ENCODE measurements around the gene C2CD3. TPM values are rescaled to one million over a fixed set of nuclear protein-coding genes. Genes with fewer than 3 reads are reported as not detected.

C2CD3 gene
- total and polyA plus RNA-seq, 2 donors (not counting 1 experiment from before 2014, with no cell fraction given) = 5.8 to 8.3 TPM

- no peak overlapping the region for H3K9ac ChIP-seq (ENCODE audit: insufficient read depth, low read length)
- H3K36me3 ChIP-seq (ENCODE audit: control insufficient read depth, insufficient read depth, low read length) = no peaks in the 10 kb centered on the region
- no peak overlapping the region for H3K27ac ChIP-seq (ENCODE audit: insufficient read depth, low read length)
- H2AFZ ChIP-seq (ENCODE audit: low read length) = no peak overlapping the region
- H3K9me3 ChIP-seq (ENCODE audit: control insufficient read depth, insufficient read depth, low read depth, low read length) = no peaks in the 10 kb centered on the region
- DNase-seq (ENCODE audit: low read depth in 2 of 2) = no peak
- H3K27me3 ChIP-seq (ENCODE audit: control insufficient read depth, insufficient read depth, low read length) = no peaks in the 10 kb centered on the region
- H3K4me2 ChIP-seq (ENCODE audit: extremely low read depth, insufficient read depth, low read length) = no peak overlapping the region
- H3K4me3 ChIP-seq (replicated peaks in 1 of 4; ENCODE audit: control extremely low read depth in 1 of 4, insufficient read depth in 1 of 4, low read depth in 3 of 4, low read length in 4 of 4) = no peak overlapping the region
- TF ChIP-seq CTCF (conservative IDR thresholded peaks at IDR 0.05 in 1 of 2, IDR thresholded peaks at IDR 0.05 in 1 of 2; ENCODE audit: low read depth in 1 of 2, low read length in 2 of 2) = no peak
- no peak for TF ChIP-seq EZH2 (IDR thresholded peaks at IDR 0.05; ENCODE audit: low read length, missing control alignments)
- peaks cover 2% of the 10 kb centered on the region for H3K4me1 ChIP-seq (ENCODE audit: control insufficient read depth, extremely low read depth, insufficient read depth, low read length)
- H4K20me1 ChIP-seq (ENCODE audit: control insufficient read depth, extremely low read depth, insufficient read depth, low read length) = no peaks in the 10 kb centered on the region
- no peaks in the 10 kb centered on the region for H3K79me2 ChIP-seq (ENCODE audit: control insufficient read depth, insufficient read depth, low read length)
Observed at GRCh38 chr11:73968356-73968966, 202.3 kb downstream of the C2CD3 start.

- H3K4me2 ChIP-seq (ENCODE audit: extremely low read depth, insufficient read depth, low read length) = no peak overlapping the region
- H3K27ac ChIP-seq (ENCODE audit: insufficient read depth, low read length) = no peak overlapping the region
- no peaks in the 10 kb centered on the region for H3K27me3 ChIP-seq (ENCODE audit: control insufficient read depth, insufficient read depth, low read length)
- no peaks in the 10 kb centered on the region for H3K9me3 ChIP-seq (ENCODE audit: control insufficient read depth, insufficient read depth, low read depth, low read length)
- no peak overlapping the region for H3K4me3 ChIP-seq (replicated peaks in 1 of 4; ENCODE audit: control extremely low read depth in 1 of 4, insufficient read depth in 1 of 4, low read depth in 3 of 4, low read length in 4 of 4)
- no peaks in the 10 kb centered on the region for H3K36me3 ChIP-seq (ENCODE audit: control insufficient read depth, insufficient read depth, low read length)
- DNase-seq (ENCODE audit: low read depth in 2 of 2) = no peak
- no peaks in the 10 kb centered on the region for H4K20me1 ChIP-seq (ENCODE audit: control insufficient read depth, extremely low read depth, insufficient read depth, low read length)
- H3K4me1 ChIP-seq (ENCODE audit: control insufficient read depth, extremely low read depth, insufficient read depth, low read length) = peaks cover 2% of the 10 kb centered on the region
- no peak overlapping the region for H2AFZ ChIP-seq (ENCODE audit: low read length)
- H3K79me2 ChIP-seq (ENCODE audit: control insufficient read depth, insufficient read depth, low read length) = no peaks in the 10 kb centered on the region
- TF ChIP-seq EZH2 (IDR thresholded peaks at IDR 0.05; ENCODE audit: low read length, missing control alignments) (no peak), CTCF (conservative IDR thresholded peaks at IDR 0.05 in 1 of 2, IDR thresholded peaks at IDR 0.05 in 1 of 2; ENCODE audit: low read depth in 1 of 2, low read length in 2 of 2) (no peak)
- no peak overlapping the region for H3K9ac ChIP-seq (ENCODE audit: insufficient read depth, low read length)
Observed at GRCh38 chr11:73965764-73966121, 205.1 kb downstream of the C2CD3 start.

- no peaks in the 10 kb centered on the region for H3K9me3 ChIP-seq (ENCODE audit: control insufficient read depth, insufficient read depth, low read depth, low read length)
- no peaks in the 10 kb centered on the region for H4K20me1 ChIP-seq (ENCODE audit: control insufficient read depth, extremely low read depth, insufficient read depth, low read length)
- H3K4me1 ChIP-seq (ENCODE audit: control insufficient read depth, extremely low read depth, insufficient read depth, low read length) = peaks cover 2% of the 10 kb centered on the region
- DNase-seq (ENCODE audit: low read depth in 2 of 2) = peak in 1 of 2 donors; percentile 14
- H3K79me2 ChIP-seq (ENCODE audit: control insufficient read depth, insufficient read depth, low read length) = no peaks in the 10 kb centered on the region
- H3K36me3 ChIP-seq (ENCODE audit: control insufficient read depth, insufficient read depth, low read length) = no peaks in the 10 kb centered on the region
- no peak overlapping the region for H3K4me2 ChIP-seq (ENCODE audit: extremely low read depth, insufficient read depth, low read length)
- TF ChIP-seq EZH2 (IDR thresholded peaks at IDR 0.05; ENCODE audit: low read length, missing control alignments) = peak; percentile 25
- TF ChIP-seq CTCF (conservative IDR thresholded peaks at IDR 0.05 in 1 of 2, IDR thresholded peaks at IDR 0.05 in 1 of 2; ENCODE audit: low read depth in 1 of 2, low read length in 2 of 2) = no peak
- H3K27ac ChIP-seq (ENCODE audit: insufficient read depth, low read length) = no peak overlapping the region
- H3K27me3 ChIP-seq (ENCODE audit: control insufficient read depth, insufficient read depth, low read length) = no peaks in the 10 kb centered on the region
- H3K4me3 ChIP-seq (replicated peaks in 1 of 4; ENCODE audit: control extremely low read depth in 1 of 4, insufficient read depth in 1 of 4, low read depth in 3 of 4, low read length in 4 of 4) = no peak overlapping the region
- H3K9ac ChIP-seq (ENCODE audit: insufficient read depth, low read length) = no peak overlapping the region
- H2AFZ ChIP-seq (ENCODE audit: low read length) = no peak overlapping the region
Observed at GRCh38 chr11:73965076-73965763, 205.6 kb downstream of the C2CD3 start.
